ENCODE measurements around the gene SEC22B. TPM values are rescaled to one million over a fixed set of nuclear protein-coding genes. Genes with fewer than 3 reads are reported as not detected.
"Not testable (repeated sequence)": the region's sequence is repeated elsewhere in the genome, so short reads cannot be mapped to it uniquely, and the experiment has no call there.

The SEC22B gene
- total RNA-seq, 1 donor from 2014 or later, result 37.7 TPM

GRCh38 chr1:120117371-120118177 lies 58.7 kb downstream of the SEC22B start:
- DNase-seq (ENCODE audit: low read depth), result peak; percentile 41

GRCh38 chr1:120116094-120116493 lies 60.2 kb downstream of the SEC22B start:
- DNase-seq (ENCODE audit: low read depth), result not testable (repeated sequence)

- DNase-seq (ENCODE audit: low read depth), result not testable (repeated sequence)
Observed at GRCh38 chr1:120113134-120113533, 63.2 kb downstream of the SEC22B start.

GRCh38 chr1:120112212-120112611 lies 64.1 kb downstream of the SEC22B start:
- DNase-seq (ENCODE audit: low read depth), result not testable (repeated sequence)

- DNase-seq (ENCODE audit: low read depth), result not testable (repeated sequence)
Observed at GRCh38 chr1:120111771-120112170, 64.5 kb downstream of the SEC22B start.

GRCh38 chr1:120111008-120111407 lies 65.3 kb downstream of the SEC22B start:
- not testable (repeated sequence) for DNase-seq (ENCODE audit: low read depth)

GRCh38 chr1:120109656-120110055 lies 66.7 kb downstream of the SEC22B start:
- not testable (repeated sequence) for DNase-seq (ENCODE audit: low read depth)

- DNase-seq (ENCODE audit: low read depth), result not testable (repeated sequence)
Observed at GRCh38 chr1:120109180-120109579, 67.1 kb downstream of the SEC22B start.

- DNase-seq (ENCODE audit: low read depth), result not testable (repeated sequence)
Observed at GRCh38 chr1:120105288-120105687, 71.0 kb downstream of the SEC22B start.

- not testable (repeated sequence) for DNase-seq (ENCODE audit: low read depth)
Observed at GRCh38 chr1:120103768-120104167, 72.6 kb downstream of the SEC22B start.

GRCh38 chr1:120101593-120101992 lies 74.7 kb downstream of the SEC22B start:
- DNase-seq (ENCODE audit: low read depth), result not testable (repeated sequence)

Other genes starting within 250 kb of the SEC22B start
- gene NOTCH2, start 106.9 kb downstream of the SEC22B start, total RNA-seq, result 52.0 and 55.7 TPM in 2 replicates
- 14.2 and 14.7 TPM in 2 replicates for gene NBPF8, start 238.5 kb upstream of the SEC22B start, total RNA-seq

Data from myocyte (in vitro differentiated cells).